NCI-H1436 treated with DMSO at 0.1 percent for 48 hours (cell line): ENCODE measurements around the gene ZFYVE28.
"Not testable (repeated sequence)": the region's sequence is repeated elsewhere in the genome, so short reads cannot be mapped to it uniquely, and the experiment has no call there.

Experiments used
- DNase-seq: peaks from one replicate; lab custom pipeline; 2025; lab: John Stamatoyannopoulos, UW

The ZFYVE28 gene

DNA sequence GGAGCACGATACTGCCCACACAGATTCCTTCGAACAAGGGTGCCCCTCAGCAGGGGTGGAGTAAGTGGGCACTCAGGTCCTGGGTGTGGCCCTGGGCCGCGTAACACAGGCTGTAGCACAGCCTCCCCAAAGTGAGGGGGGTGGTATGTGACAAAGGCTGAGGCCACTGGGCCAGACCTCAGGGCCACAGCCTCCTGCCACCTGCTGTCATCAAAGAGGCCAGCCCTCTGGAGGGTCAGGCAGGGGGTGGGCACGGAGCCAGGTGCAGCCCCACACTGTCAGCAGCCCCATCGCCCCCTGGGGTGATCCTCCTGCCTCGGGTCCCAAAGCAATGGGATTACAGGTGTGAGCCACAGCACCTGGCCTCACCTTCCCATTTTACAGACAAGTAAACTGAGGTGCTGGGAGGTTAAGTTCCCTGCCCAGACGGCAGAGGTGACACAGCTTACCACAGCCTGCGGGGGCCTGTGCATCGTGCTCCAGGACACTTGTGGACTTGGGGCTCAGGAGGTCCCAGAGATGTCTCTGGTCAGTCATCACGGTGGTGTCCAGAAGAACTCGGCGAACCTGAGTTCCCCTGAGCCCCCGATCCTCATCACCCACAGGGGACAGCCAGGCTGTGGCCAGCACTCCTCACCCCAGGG, 129.0 kb downstream of the ZFYVE28 start:
- no peak for DNase-seq

DNA sequence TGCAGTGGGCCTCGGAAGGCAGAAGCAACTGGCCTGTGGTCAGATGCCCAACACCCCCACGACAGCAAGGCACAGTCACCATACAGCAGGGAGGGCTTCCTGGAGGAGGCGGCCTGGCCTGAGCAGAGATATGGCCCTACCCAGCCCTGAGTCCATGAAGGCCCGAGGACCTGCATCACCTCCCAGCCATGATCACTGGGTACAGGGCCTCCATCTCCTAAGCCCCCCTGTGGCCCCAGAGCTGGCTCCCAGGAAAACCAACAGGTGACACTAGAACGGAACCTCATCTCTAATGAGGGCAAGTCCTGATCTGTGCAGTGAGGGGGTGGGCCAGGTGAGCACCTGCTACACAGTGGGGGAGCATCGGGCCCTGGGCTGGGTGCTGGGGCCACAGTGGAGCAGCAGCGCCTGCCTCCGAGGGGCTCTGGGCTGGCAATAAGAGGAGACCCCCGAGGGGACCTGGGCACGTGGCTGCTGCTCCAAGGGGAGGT, 130.3 kb downstream of the ZFYVE28 start:
- DNase-seq = no peak

DNA sequence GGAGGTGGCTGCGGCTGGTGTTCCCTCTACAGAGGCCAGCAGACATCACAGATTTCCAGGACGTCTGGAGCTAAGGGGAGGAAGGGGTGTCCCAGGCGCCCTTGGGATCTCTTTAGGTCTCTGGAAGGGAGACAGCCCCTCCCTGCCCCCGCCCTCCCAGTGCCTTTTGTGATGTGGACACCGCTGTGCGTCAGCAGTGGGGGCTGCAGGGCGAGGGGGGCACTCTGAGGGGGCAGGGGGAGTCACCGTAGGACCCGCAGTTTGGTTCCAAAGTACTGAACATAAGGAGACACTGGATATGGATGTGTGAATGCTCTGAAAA, 130.9 kb downstream of the ZFYVE28 start:
- no peak for DNase-seq

DNA sequence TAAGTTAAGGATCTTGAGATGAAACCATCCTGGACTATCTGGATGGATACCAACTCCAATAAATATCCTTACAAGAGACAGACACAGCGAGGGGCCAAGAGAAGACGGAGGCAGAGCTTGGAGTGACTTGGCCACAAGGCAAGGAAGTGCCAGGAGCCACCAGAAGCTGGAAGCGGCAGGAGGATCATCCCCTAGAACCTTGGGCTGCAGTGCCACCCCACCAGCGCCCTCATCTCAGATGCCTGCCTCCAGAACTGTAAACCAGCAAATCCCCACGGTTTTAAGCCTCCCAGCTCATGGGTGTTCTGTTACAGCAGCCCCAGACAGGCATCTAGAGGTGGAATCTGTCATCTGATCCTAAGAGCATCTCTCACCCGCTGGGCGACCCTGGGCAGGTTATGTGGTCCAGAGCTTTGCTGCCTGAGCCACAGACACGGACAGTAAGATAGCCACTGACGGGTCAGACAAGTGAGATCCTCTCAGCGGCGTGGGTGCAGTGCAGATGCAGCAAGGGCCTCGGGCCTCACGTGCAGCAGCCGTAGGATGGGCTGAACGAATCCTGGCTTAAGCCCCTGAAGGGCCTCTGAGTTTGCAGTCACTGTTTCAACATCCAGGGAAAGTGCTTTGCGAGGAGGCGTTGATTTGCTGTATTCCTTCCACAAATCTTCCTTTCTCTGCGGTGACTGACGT, 131.4 kb downstream of the ZFYVE28 start:
- no peak for DNase-seq

GRCh38 chr4:2285613-2286381, 132.6 kb downstream of the ZFYVE28 start:
- DNase-seq = no peak

DNA sequence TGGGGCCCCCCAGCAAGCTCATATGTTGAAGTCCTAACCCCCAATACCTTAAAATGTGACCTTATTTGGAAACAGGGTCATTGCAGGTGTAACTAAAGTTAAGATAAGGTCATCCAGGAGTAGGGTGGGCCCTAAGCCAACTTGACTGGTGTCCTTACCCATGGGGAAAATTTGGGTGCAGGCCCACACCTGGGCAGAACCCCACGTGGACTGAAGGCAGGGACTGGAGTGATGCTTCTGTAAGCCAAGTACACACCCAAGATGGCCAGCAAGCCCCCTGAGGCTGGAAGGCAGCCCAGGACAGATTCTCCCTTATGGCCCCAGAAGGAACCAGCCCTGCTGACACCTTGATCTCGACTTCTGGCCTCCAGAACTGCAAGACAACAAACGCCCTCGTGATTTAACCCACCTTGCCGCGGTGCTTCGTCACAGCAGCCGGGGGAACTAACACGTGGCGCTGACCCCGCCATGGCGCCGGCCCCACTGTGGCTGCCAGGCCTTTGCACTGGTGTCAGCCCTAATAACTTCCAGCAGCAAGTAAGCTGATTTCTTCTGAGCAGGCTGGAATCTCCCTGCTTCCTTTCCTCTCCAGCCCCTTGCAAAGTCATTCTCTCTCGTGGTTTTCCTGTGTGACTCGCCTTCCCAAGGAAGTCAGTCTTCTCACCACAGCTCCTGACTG, 133.4 kb downstream of the ZFYVE28 start:
- DNase-seq = no peak

GRCh38 chr4:2284161-2284933, 134.1 kb downstream of the ZFYVE28 start:
- DNase-seq = no peak

DNA sequence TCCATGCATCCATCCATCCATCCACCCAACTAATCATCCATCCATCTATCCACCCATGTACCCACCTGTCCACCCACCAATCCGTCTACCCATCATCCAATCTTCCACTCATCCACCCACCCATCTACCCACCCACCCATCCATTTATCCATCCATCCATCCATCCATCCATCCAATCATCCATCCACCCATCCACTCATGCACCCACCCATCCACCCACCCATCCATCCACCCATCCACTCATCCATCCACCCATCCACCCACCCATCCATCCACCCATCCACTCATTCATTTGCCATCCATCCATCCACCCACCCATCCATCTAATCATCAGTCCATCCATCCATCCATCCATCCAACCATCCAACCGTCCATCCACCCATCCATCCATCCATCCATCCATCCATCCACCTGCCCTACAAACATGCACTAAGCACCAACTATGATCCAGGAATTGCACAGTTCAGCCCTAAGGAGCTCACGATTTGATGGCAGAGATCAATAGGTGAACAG, 135.2 kb downstream of the ZFYVE28 start:
- DNase-seq = no peak

- no peak for DNase-seq
These were observed 136.7 kb downstream of the ZFYVE28 start for GRCh38 chr4:2281575-2282343.

GRCh38 chr4:2280531-2281300, 137.7 kb downstream of the ZFYVE28 start:
- no peak for DNase-seq

DNA sequence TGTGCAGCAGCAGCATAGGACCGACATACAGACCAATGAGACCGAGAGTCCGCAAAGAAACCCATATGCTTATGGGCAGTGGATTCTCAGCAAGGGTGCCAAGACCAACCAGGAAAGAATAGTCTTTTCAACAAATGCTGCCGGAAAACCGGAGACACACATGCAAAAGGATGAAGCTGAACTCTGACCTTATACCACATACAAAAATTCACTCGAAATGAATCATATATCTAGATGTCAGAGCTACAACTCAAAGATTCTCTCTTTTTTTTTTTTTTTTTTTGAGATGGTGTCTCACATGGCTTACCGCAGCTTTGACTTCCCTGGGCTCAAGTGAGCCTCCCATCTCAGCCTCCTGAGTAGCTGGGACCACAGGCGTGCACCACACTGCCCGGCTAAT, 140.5 kb downstream of the ZFYVE28 start:
- no peak for DNase-seq

GRCh38 chr4:2276581-2277325, 141.7 kb downstream of the ZFYVE28 start:
- DNase-seq = no peak

DNA sequence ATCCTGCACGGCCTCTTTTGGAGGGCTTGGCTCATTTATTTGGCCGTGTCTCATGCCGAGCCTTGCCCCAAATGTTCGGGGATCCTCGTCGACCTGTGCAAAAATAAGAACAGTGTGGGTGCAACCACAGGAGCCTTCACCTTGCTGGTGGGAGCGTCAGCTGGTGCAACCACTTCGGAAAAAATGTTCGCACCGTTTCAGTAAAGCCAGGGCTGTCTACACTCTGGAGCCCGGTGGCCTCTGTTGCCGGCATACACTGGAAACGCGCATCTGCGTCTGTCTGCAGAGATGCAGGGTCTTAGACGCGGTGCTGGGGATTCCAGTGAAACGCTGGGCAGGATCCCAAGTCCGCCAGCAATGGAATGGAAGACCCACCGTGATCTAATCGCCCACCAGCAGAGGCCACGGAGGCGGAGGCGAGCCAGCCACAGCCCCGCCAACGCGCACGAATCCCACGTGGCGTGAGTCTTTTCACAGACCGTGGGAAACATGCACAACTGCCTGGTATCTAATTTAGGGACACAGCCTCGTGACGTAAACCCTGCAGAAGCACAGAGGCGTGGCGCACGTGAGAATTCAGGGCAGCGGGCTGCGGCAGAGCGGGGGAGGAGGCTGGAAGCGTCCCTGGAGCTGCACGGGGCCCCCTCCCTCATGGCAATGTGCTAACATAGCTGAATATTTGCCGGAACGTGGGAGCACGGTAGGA, 142.7 kb downstream of the ZFYVE28 start:
- no peak for DNase-seq

GRCh38 chr4:2275044-2275397, 143.4 kb downstream of the ZFYVE28 start:
- DNase-seq = not testable (repeated sequence)

DNA sequence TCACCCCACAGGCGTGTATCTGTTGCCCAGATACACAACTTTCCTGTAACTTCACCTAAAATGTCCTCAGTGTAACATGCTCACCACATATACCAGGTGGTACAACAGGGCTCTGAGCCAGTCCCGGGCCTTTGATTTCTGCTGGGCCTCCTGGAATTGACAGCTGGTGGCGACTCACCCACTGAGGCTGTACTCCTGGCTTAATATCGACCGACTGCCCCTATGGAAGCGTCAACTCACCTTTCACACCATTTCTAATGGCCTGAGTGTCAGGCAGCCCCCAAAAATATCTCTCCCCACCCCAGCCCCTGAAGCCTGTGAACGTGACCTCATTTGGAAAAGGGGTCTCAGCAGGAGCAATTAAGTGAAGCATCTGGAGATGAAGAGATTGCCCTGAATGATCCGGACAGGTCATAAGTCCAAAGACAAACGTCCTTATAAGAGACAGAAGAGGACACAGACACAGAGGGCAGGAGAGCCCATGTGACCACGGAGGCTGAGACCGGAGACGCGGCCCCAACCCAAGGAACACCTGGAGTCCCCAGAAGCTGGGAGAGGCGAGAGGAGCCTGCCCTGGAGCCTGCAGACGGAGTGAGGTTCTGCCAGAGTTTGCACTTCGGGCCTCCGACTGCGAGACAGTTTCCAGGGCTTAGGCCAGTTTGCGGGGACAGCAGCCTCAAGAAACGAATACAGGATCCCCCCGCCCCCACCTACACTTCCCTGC, 144.0 kb downstream of the ZFYVE28 start:
- DNase-seq = no peak

- no peak for DNase-seq
These were observed 144.7 kb downstream of the ZFYVE28 start for GRCh38 chr4:2273657-2274319.

DNA sequence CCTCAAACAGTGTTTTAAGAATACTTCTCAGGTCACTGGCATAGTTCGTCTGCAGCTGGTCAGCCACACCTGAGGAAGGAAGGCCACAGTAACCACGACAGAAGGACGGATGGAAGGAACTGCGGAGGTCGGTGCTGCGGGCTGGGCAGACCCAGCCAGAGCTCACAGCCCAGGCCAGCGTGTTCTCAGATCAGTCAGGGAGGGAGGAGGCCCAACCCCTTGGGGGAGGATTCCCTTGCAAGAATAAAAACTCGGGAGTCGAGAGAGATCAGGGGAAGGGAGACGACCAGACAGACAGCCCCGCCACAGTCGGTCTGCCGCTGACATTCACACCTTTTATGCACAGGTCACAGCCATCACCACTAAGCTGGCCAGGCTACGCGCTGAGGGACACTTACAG, 145.2 kb downstream of the ZFYVE28 start:
- no peak for DNase-seq

DNA sequence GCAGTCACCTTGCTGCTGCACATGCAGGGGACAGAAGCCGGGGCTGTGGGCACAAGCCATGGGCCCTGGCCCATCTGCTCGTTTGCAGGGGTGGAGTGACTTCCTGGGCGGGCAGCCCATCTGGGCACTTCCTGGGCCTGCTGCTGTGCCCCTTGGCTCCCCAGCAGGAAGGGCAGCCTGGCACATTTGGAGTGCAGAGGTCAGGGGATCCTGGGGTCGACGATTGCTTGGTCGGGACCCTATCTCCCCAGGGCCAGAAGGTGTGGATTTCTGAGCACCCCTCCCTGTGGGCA, 145.7 kb downstream of the ZFYVE28 start:
- no peak for DNase-seq
